PFSK-1 (cell line): ENCODE measurements around the gene INPP5D.

Experiments used
- POLR2AphosphoS5 ChIP-seq: IDR thresholded peaks from 2 replicates; pipeline ENCODE4 v1.6.1; 2012; ENCODE audit warnings: low read depth, mild to moderate bottlenecking, control low read depth, low read length, moderate library complexity
- TAF1 ChIP-seq: IDR thresholded peaks from 2 replicates; pipeline ENCODE4 v1.6.1; 2012; ENCODE audit warnings: low read length, control low read depth, borderline replicate concordance; ENCODE audit not compliant: insufficient read depth
- TF ChIP-seq, protein P1 (sequence below), 2 experiments: IDR thresholded peaks; 2 replicates each; pipeline versions ENCODE4 v1.6.1 to v1.8.0; 2011 to 2012; ENCODE audit warnings: low read depth in 2 of 2, low read length in 2 of 2, control low read depth in 1 of 2, inconsistent platforms in 1 of 2, mild to moderate bottlenecking in 1 of 2, moderate library complexity in 1 of 2; ENCODE audit not compliant: insufficient read depth in 1 of 2

DNA sequence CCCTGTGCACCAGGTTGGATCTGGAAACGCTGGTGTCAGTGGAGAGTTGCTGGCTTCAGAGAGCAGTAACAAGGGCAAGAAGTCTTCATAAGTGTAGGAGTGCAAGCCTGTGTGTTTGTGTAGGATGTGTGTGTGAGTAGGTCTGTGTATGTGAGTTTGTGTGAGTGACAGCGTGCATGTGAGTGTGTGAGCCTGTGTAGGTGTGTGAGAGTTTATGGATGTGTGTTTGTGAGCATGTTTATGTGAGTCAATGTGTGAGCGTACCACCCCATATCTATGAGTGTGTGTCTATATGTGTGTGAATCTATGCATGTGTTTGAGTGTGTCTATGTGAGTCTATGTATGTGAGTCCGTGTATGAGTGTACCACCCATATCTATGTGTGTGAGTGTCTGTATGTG is 104.8 kb downstream of the INPP5D start:
- TF ChIP-seq TAF1 (no peak), POLR2AphosphoS5 (no peak)
- TF ChIP-seq, protein P1, sequence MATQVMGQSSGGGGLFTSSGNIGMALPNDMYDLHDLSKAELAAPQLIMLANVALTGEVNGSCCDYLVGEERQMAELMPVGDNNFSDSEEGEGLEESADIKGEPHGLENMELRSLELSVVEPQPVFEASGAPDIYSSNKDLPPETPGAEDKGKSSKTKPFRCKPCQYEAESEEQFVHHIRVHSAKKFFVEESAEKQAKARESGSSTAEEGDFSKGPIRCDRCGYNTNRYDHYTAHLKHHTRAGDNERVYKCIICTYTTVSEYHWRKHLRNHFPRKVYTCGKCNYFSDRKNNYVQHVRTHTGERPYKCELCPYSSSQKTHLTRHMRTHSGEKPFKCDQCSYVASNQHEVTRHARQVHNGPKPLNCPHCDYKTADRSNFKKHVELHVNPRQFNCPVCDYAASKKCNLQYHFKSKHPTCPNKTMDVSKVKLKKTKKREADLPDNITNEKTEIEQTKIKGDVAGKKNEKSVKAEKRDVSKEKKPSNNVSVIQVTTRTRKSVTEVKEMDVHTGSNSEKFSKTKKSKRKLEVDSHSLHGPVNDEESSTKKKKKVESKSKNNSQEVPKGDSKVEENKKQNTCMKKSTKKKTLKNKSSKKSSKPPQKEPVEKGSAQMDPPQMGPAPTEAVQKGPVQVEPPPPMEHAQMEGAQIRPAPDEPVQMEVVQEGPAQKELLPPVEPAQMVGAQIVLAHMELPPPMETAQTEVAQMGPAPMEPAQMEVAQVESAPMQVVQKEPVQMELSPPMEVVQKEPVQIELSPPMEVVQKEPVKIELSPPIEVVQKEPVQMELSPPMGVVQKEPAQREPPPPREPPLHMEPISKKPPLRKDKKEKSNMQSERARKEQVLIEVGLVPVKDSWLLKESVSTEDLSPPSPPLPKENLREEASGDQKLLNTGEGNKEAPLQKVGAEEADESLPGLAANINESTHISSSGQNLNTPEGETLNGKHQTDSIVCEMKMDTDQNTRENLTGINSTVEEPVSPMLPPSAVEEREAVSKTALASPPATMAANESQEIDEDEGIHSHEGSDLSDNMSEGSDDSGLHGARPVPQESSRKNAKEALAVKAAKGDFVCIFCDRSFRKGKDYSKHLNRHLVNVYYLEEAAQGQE (IDR thresholded peaks at IDR 0.05; ENCODE audit: insufficient read depth in 1 of 2, low read depth in 2 of 2, low read length in 2 of 2): no peak
